Stimulated activated CD4-positive, alpha-beta T cell treated with anti-CD3 and anti-CD28 coated beads, TNF-alpha, amount 100 ng/mL, for 48 hours (primary cell): Measurements from ENCODE around the gene KRT8.
"Not testable (repeated sequence)": the region's sequence is repeated elsewhere in the genome, so short reads cannot be mapped to it uniquely, and the experiment has no call there.

Experiments used
- DNase-seq, 3 donors: peaks; one replicate each; pipeline ENCODE4 v3.0.0-alpha.2; 2020; ENCODE audit warnings: low read depth in 3 of 3

The KRT8 gene

DNA sequence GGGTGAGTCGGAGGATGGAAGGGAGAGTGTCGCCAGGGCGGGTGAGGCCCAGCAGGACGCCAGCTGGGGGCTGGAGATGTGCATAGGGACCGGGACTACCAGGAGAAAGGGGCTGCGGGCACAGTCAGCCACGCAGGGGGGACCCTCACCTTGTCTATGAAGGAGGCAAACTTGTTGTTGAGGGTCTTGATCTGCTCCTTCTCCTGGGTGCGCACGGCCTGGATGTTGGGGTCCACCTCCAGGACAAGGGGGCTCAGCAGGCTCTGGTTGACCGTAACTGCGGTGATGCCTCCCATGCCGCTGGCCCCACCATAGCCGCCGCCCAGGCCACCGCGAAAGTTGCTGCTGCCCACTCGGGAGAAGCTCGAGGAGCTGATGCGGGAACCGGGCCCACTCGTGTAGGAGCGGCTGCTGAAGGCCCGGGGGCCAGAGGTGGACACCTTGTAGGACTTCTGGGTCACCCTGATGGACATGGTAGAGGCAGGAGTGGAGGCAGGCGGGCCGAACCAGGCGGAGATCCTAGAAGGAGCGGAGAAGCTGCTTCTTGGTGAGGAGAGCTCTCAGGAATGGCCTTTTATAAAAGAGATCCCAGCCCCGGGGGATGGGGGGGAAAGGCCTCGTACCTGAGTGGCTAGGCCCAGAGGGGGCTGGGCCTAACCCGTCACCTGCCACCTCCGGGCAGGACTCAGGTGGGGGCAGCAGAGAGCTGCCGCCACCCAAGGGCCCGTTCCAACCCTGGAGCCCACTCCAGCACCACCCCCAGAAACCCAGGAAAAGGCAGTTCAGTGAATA lies at the start of gene KRT8:
Gene KRT8, minus strand, starts transcription at position 568 of the 792 bp plus-strand sequence. Its CDS starts 95 bp downstream, at position 473.
- not testable (repeated sequence) for DNase-seq

DNA sequence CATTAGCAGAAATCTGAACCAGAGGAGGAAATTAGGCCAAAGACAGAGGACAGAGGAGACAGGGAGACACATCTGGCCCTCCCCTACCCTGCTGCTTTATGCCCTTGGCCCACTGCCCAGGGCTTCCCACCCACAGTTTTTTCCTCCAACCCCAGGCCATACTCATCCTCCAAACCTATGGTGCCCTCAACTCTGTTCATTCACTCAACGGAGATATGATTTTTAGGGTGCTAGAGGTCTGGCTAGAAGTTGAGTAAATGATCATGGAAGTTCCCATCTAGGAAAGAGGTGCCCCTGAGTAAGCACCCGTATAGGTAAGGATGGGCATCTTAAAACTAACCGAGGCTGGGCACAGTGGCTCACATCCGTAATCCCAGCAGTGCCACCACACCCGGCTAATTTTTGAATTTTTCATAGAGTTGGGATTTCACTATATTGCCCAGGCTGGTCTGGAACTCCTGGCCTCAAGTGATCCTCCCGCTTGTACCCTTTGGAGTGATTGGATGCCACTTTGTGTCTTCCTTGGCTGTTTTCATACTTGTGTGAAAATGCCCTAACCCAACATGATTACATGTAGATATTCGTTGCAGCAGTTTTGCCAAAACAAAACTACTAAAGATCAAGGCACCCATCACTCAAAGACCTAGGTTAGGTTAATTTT lies 48.4 kb upstream of the KRT8 start:
- DNase-seq, result no peak

DNA sequence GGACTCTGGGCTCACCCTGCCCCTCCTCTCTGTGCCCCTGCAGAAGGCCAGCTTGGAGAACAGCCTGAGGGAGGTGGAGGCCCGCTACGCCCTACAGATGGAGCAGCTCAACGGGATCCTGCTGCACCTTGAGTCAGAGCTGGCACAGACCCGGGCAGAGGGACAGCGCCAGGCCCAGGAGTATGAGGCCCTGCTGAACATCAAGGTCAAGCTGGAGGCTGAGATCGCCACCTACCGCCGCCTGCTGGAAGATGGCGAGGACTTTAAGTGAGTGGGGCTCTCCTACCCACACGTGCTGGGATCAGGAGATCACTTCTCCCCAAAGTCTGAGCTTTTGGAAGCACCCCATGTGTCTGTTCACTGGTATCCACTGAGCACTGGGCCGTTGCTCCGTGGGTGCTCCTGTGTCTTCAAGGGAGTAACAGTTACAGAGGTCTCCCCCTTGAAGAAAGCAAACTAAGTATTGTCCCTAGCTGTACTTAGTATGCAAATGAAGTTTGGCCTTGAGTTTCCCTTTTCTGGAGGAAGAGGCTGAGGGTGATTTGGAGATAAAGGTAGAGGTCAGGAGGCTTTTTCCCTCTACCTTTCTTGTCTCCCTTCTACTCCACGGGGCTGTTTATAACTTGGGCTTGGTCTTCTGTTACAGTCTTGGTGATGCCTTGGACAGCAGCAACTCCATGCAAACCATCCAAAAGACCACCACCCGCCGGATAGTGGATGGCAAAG lies 47.4 kb upstream of the KRT8 start:
- DNase-seq, result no peak

DNA sequence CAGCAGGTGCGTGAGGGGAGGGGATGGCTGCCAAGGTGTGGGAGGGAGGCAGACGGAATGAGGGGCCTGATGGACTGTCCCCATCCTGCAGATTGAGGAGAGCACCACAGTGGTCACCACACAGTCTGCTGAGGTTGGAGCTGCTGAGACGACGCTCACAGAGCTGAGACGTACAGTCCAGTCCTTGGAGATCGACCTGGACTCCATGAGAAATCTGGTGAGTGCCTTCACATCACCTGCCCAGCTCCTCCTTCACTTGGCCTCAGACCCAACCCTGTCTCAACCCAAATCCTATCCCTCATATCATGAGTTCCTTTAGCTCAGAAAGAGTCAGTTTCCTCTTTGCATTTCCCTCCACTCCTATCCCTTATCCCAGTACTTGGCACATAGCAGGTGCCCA lies 46.8 kb upstream of the KRT8 start:
- no peak for DNase-seq

DNA sequence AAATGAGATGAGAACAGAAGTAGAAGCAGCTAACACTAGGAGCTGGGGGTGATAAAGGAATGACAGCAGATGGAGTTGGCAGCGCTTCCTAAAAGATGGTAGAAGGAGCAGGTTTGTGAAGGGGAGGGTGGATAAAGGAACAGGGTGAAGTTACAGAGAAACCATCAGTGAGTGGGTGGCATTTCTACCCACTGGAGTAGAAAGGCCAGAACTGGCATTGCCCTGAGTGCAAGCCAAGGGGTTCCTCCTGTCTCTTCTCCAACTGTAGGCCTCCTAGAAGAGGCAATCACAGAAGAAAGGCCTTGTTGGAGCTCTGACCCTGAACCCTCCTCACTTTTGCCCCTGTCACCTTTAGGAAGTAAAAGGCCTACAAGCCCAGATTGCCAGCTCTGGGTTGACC lies 46.2 kb upstream of the KRT8 start:
- no peak for DNase-seq

DNA sequence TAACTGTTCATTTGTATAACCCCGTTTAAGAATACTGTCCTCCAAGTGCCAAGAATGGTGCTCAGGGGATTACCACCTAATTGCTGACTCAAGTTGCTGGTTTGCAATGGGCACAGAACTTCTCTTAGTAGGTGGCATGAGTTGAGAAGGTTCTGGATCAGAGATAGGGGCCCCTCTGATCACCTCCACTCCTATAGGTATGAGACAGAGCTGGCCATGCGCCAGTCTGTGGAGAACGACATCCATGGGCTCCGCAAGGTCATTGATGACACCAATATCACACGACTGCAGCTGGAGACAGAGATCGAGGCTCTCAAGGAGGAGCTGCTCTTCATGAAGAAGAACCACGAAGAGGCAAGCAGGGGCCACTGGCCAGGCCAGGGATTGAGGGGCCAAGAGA lies 45.7 kb upstream of the KRT8 start:
- no peak for DNase-seq

DNA sequence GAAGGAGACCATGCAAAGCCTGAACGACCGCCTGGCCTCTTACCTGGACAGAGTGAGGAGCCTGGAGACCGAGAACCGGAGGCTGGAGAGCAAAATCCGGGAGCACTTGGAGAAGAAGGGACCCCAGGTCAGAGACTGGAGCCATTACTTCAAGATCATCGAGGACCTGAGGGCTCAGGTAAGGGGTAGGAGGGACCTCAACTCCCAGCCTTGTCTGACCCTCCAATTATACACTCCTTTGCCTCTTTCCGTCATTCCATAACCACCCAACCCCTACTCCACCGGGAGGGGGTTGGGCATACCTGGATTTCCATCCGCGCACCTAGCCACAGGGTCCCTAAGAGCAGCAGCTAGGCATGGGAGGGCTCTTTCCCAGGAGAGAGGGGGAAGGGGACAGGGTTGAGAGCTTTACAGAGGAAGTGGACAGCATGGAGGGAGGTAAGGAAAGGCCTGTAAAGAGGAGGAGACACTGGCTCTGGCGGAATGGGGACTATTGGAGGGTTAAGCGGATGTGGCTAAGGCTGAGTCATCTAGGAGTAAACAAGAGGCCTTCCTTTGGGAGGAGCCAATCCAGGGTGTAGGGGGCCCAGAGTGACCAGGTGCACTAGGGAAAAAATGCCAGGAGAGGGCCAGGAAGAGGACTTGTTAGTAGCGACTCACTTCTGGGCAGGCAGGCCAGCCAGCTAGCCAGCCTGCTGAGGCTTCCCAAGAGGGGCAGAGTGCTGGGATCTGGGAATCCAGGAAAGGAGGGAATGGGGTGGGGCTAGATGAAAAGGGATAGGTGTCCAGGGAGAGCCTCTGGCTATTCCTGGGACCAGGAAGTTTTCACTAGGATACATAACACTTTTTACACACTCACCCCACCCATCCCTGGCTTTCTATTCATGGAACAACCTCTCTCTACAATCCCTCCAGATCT lies 44.8 kb upstream of the KRT8 start:
- no peak for DNase-seq

DNA sequence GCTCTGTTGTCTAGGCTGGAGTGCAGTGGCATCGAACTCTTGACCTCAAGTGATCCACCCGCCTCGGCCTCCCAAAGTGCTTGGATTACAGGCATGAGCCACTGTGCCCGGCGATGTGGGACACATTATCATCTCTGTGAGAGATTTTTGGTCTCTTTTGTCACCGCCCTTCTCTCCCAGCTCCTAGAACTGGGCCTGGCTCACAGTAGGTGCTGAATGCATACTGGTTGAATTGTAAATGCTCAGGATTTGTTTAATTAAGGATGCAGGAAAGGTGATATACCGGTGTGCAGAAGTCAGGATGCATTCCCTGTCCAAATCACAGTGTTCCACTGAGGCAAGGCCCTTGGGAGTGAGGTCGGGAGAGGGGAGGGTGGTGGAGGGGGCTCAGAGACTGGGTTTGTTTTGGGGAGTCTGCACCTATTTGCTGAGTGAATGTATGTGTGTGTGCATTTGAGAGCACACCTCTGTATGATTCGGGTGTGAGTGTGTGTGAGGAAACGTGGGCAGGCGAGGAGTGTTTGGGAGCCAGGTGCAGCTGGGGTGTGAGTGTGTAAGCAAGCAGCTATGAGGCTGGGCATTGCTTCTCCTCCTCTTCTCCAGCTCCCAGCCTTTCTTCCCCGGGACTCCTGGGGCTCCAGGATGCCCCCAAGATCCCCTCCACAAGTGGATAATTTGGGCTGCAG lies 43.0 kb upstream of the KRT8 start:
- no peak for DNase-seq

DNA sequence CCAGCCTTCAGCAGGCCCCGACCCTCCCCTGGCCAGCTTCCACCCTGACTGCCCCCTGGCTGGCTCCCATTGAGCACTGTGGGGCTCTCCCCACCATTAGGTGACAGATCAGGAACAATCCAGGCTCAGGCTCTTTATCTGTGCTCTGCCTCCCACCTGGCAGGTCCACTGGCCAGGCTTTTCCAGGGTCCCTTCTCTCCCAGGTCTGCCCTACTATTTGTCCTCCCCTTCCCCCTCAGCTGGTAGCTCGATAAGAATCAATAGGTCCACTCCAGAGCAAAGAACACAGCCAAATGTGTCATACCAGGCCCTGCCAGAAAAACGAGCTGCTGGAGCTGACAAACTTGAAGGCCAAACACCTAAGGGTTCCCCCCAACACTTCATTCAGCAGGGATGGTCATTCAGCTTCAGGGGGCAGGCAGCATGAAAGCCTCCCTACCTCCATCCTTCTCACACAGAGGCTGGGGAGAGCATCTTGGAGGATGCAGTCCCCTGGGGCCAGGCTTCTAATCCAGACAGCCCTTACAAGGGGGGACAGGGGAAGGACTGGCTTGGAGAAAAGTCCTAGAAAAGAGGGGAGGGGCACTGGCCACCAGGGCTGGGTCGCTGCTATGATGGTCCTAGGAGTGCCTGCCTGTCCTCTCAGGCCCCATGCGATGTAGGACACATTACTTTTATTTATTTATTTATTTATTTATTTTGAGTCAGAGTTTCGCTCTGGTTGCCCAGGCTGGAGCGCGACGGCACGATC lies 42.1 kb upstream of the KRT8 start:
- DNase-seq, result no peak

DNA sequence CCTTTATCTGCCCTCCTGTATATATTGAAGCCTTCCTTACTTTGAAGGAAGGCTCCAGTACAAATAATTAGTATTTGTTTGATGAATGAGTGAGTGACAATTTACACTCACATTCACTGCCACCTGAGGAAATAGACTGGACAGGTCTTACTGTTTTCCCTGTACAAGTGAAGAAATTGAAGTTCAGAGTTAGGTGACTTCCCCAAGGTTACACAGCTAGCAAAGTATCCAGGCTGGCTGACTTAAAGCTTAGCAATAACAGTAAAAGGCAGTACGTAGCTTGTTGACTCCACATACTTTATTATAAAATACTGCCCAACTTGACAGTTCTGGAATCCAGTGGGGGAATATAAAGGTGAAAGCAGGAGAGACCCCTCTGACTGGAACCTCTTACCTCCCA lies 41.5 kb upstream of the KRT8 start:
- DNase-seq, result no peak

DNA sequence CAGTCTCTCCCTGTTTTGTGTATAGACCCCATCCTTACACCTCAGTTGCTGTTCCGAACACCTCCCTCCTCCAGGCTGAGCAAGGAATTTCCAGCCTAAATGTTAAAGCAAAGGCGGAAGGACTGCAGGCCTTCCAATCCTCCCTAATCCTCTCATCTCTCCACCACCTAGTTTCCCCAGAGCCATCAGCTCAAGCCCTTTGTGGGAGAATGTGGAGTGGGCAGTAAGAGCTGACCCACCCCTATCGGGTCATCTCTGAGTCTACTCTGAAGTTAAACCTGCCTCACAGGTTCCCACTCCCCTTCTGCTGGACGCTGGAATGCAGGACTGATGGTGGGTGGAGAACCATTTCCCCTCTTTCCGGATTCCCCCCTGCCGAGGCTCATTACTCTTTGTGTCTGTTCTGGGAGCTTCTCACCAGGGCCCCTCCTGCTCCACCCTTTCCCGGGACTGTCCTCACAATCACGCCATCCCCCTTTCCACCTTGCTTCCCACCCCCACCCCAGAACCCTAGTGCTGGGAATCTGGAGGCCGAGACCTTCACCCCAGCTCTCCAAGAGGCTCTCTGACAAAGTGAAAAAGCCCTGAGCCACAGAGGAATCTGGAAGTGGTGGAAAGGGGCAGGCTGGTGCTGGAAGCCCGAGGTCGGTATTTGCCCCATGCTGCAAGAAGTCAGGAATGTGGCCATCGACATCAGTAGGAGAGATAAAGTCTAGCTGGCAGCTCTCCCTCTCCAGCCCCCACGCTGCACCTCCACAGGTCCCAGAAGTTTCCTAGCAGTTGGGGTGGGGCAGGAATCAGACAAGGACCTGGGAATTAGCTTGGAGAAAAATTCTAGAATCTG lies 40.7 kb upstream of the KRT8 start:
- no peak for DNase-seq

DNA sequence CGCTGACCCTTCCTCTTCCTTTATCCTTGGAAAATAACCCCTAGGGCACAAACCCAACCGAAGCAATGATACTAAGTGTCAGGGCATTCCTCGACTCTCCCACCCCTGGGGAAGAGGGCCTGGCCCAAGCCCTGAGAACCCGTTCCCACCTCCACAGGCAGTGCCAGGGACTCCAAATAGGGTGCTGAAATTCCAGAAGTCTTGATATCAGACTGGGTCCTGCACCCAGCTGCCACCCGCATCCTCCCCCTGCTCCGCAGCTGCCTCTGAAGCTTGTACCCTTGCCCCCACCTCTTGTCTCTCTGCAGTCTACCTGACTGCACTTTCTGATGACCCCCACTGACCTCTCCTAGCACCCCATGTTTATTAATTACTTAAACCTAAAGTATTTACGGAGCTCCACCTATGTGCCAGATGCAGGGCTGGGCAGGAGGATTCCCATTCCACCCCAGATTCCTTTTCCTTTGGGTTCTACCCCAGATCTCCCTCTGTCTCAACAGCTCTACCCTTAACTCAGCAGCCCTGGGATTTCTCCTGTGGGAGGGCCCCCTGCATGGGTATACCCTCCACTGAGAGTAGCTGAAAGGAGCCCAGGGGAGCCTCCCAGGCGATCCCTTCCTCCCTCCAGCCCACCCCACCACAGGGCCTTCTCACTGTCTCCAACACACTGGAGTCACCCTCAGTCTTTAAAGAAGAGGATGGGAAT lies 40.0 kb upstream of the KRT8 start:
- no peak for DNase-seq

DNA sequence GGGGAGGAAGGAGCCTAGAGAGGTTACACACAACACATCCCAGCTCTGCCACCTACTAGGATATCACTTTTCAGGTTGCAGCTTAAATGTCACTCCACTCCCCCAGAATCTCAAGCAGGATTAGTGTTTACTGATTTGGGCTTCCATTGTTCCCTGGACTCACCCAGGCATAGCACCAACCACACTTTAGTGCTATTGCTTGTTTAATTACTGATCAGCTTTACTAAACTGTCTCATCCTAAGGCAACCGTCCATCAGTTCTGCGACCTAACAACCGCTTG lies 38.0 kb upstream of the KRT8 start:
- no peak for DNase-seq

DNA sequence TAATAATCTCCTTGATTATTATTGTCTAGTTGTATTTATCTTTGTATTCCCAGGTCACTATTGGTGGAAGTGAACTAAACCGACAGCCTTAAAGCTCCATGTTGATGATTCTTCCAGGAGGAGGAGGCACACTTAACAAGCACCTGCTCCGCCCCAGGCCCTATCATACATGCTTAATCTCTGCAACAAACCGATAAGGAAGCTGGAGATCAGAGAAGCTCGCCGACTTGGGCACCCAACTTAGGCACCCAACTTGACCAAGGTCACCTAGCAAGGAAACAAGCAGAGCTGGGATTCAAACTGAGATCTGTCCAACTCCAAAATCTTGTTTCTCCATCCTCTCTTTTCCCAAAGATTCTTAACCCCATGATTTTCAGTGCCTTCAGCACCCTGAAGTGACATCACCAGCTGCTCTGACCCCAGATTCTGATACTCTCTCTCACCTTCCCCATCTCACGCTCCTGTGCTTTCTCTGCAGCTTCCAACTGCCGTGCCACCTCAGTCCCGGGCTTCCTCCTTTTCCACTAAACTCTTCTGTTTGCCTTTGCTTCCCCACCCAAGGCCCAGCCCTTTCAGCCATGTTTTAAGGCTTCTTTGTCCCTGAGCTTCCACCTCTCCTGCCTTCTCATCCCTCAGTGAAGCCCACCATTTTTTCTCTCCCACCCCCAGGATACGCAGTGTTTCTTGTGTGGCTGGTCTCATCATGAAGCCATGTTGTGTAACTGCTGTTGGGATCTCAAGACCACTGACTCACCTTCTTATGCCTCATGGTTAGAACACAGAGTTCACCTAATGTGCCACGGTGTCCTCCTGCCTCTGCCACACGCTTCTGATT lies 37.4 kb upstream of the KRT8 start:
- DNase-seq, result no peak

DNA sequence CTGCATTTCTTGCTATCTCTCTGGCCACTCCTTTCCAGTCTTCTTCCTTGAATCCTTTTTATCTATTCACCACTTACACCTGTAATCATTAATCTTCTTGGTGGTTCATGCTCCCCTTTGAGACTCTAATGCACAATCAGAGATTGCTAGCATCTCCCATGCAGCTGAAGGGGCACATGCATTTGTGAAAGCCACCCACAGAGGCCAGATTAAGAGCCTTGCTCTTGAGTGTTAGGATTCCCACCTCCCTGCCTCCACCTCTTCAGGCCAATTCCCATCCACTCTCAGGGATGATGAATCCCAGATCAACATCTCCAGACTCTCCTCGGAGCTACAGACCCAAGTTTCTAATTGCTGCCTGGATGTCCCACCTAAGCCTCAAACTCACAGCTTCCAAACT lies 24.7 kb upstream of the KRT8 start:
- no peak for DNase-seq

DNA sequence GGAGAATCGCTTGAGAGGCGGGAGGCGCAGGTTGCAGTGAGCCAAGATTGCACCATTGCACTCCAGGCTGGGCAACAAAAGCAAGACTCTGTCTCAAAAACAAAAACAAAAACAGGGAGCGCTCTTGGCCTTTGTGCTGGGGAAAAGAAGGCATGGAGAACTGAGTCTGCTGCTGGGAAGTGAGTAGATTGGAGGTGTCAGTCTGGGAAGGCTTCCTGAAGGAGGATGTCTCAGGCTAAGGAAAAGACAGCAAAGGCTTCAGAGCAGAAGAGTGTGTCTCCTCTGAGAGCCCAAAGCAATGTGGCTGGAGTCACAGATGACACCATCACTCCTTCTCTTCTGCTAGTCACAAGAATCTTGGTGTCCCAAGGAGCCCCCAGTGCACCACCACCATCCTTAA lies 23.1 kb upstream of the KRT8 start:
- DNase-seq, result no peak

DNA sequence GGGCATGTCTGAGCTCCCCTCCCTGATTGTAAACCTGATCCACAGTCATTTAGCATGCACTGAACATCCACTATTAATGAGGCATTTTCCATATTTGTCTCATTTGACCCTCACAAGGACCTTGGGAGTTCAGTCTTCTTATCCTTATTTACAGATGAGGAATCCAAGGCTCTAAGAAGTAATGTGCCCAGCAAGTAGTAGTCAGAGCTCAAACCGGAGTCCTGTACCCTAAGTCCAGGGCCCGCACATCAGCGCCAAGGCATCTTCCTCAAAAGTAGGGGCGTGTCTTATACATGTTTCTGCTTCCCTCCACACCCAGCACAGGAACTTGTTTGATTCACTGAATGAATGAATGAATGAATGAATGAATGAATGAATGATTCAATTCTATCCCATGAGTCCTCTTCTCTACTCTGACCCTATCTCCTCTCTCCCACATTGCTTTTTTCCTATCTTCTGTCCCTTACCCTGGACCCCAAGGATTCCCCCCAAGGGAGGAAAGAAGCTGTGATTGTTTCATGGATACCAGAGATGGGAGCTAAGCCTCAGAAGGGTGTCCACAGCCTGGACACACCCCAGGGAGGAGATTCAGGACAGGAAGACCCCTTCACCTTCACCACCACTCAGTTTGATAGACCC lies 21.8 kb upstream of the KRT8 start:
- no peak for DNase-seq
